OCI-LY7 (cell line): ENCODE measurements around the gene ARF4. TPM values are rescaled to one million over a fixed set of nuclear protein-coding genes. Genes with fewer than 3 reads are reported as not detected.
"Not testable (repeated sequence)": the region's sequence is repeated elsewhere in the genome, so short reads cannot be mapped to it uniquely, and the experiment has no call there.

Experiments used
- BruUV-seq: library from RNA; stranded (reverse); fragments of 400-500 nt; replicated peaks from 2 replicates; lab custom pipeline; 2021; lab: Mats Ljungman, UMichigan
- CTCF ChIA-PET: fragments of 300-600 bp; sonication (Branson Sonifier 250); formaldehyde crosslinking; loops from one replicate; lab custom pipeline; 2022; ENCODE audit warnings: antibody characterized with exemption; ENCODE audit not compliant: unreplicated experiment; lab: Charles Lee
- POLR2A ChIA-PET: fragments of 300-600 bp; sonication (Branson Sonifier 250); formaldehyde crosslinking; loops from one replicate; lab custom pipeline; 2022; ENCODE audit warnings: antibody characterized with exemption; lab: Charles Lee
- DNase-seq: peaks from one replicate; pipeline ENCODE4 v3.0.0-alpha.2; 2015; ENCODE audit warnings: low spot score
- H2AFZ ChIP-seq: fragments of 200-600 bp; sonication (generic), shearing (Covaris generic); 2 replicates; pipeline ENCODE4 v1.6.1; 2014; ENCODE audit warnings: mild to moderate bottlenecking, antibody characterized with exemption, low read length, moderate library complexity
- H3K27ac ChIP-seq: fragments of 200-600 bp; sonication (generic); 2 replicates; pipeline ENCODE4 v1.5.1; 2014; ENCODE audit warnings: mixed run types, low read depth, mild to moderate bottlenecking, moderate library complexity, low read length, inconsistent platforms; ENCODE audit not compliant: poor library complexity, severe bottlenecking
- H3K36me3 ChIP-seq: fragments of 200-600 bp; sonication (generic); 2 replicates; pipeline ENCODE4 v1.6.1; 2014; ENCODE audit warnings: mild to moderate bottlenecking, antibody characterized with exemption, low read length, moderate library complexity, mixed read lengths; ENCODE audit not compliant: insufficient read depth
- H3K4me1 ChIP-seq: fragments of 200-600 bp; sonication (generic); 2 replicates; pipeline ENCODE4 v1.5.1; 2014; ENCODE audit warnings: mild to moderate bottlenecking, low read length; ENCODE audit not compliant: insufficient read depth, poor library complexity, severe bottlenecking
- H3K4me2 ChIP-seq: fragments of 200-600 bp; sonication (generic); 2 replicates; pipeline ENCODE4 v1.6.1; 2014; ENCODE audit warnings: mild to moderate bottlenecking, low read length
- H3K4me3 ChIP-seq: fragments of 200-600 bp; sonication (generic); 2 replicates; pipeline ENCODE4 v1.5.1; 2014; ENCODE audit warnings: mild to moderate bottlenecking, low read depth, low read length; ENCODE audit not compliant: poor library complexity, severe bottlenecking
- H3K79me2 ChIP-seq: fragments of 200-600 bp; sonication (generic); 2 replicates; pipeline ENCODE4 v1.6.1; 2016; ENCODE audit warnings: low read depth, mild to moderate bottlenecking, low read length, moderate library complexity, mixed read lengths; ENCODE audit not compliant: insufficient read depth
- H3K9me2 ChIP-seq: fragments of 200-600 bp; sonication (generic); 2 replicates; pipeline ENCODE4 v1.6.1; 2016; ENCODE audit warnings: mild to moderate bottlenecking, low read length, mixed read lengths; ENCODE audit not compliant: insufficient read depth
- H3K9me3 ChIP-seq: fragments of 200-600 bp; sonication (generic); 2 replicates; pipeline ENCODE4 v1.6.1; 2014; ENCODE audit warnings: mild to moderate bottlenecking, mixed run types, low read length, mixed read lengths
- H4K20me1 ChIP-seq: fragments of 200-600 bp; sonication (generic); 2 replicates; pipeline ENCODE4 v1.6.1; 2014; ENCODE audit warnings: mild to moderate bottlenecking, antibody characterized with exemption, low read length, moderate library complexity, mixed read lengths; ENCODE audit not compliant: insufficient read depth
- CTCF ChIP-seq: fragments of 200-600 bp; sonication (generic); conservative IDR thresholded peaks from 2 replicates; pipeline ENCODE4 v1.5.1; 2014; ENCODE audit warnings: mild to moderate bottlenecking, antibody characterized with exemption, low read length, moderate library complexity, mixed read lengths
- EZH2phosphoT487 ChIP-seq: fragments of 200-600 bp; sonication (generic); IDR thresholded peaks from 2 replicates; pipeline ENCODE4 v1.6.1; 2018; ENCODE audit warnings: low read depth, borderline replicate concordance, mild to moderate bottlenecking, mixed run types, antibody characterized with exemption, low read length, moderate library complexity, mixed read lengths
- intact Hi-C: fragments of 100-400 bp; cut with micrococcal nuclease; formaldehyde crosslinking; loops from one replicate; pipeline ENCODE4 v1.10.0; 2022; ENCODE audit not compliant: unreplicated experiment
- total RNA-seq, 2 experiments: library from RNA; depleted of rRNA in 1 of 2; stranded (reverse); fragments of >200 nt in 1 of 2; shearing (Covaris generic) in 1 of 2; gene quantifications; 2 replicates each; pipeline ENCODE4 v1.2.3, GENCODE V29; 2014 to 2022

ARF4 gene
- total RNA-seq, 2 experiments from 2014 or later: 34.9 to 58.0 TPM

GRCh38 chr3:57617739-57618138 lies 20.6 kb upstream of the ARF4 start:
- ChIA-PET POLR2A (no interaction called here), CTCF (no interaction called here)
- H4K20me1 ChIP-seq: no peaks in the 10 kb centered on the region
- no peak for TF ChIP-seq EZH2phosphoT487
- no peak for TF ChIP-seq CTCF
- no peak overlapping the region for H2AFZ ChIP-seq
- DNase-seq: no peak
- no peak overlapping the region for H3K4me2 ChIP-seq
- no peak overlapping the region for H3K27ac ChIP-seq
- peaks cover 7% of the 10 kb centered on the region for H3K36me3 ChIP-seq
- no peaks in the 10 kb centered on the region for H3K4me1 ChIP-seq
- H3K79me2 ChIP-seq: no peaks in the 10 kb centered on the region
- no peaks in the 10 kb centered on the region for H3K9me3 ChIP-seq
- intact Hi-C loops: no loop called here
- BruUV-seq: no TSS peak
- no peaks in the 10 kb centered on the region for H3K9me2 ChIP-seq
- no peak overlapping the region for H3K4me3 ChIP-seq

- Histone ChIP-seq H3K4me3 (no peak overlapping the region), H3K4me1 (no peaks in the 10 kb centered on the region), H3K36me3 (no peaks in the 10 kb centered on the region; the same call in 1 of the 2 replicates), H3K4me2 (no peak overlapping the region), H4K20me1 (no peaks in the 10 kb centered on the region), H2AFZ (no peak overlapping the region), H3K9me3 (no peaks in the 10 kb centered on the region), H3K27ac (no peak overlapping the region), H3K9me2 (no peaks in the 10 kb centered on the region), H3K79me2 (no peaks in the 10 kb centered on the region)
- POLR2A ChIA-PET: interaction anchor here (1.3 kb wide), 1 partner anchor 61 kb away, joined by 3 read pairs; the partner anchor contains the start of gene PDE12
- CTCF ChIA-PET: interaction anchor here (0.6 kb wide), 1 partner anchor 562 kb away, joined by 3 read pairs; no protein-coding TSS in a partner anchor
- BruUV-seq: no TSS peak
- DNase-seq: no peak
- no peak for TF ChIP-seq EZH2phosphoT487
- TF ChIP-seq CTCF: no peak
- intact Hi-C loops: no loop called here
Observed at GRCh38 chr3:57616233-57616632, 19.1 kb upstream of the ARF4 start.

GRCh38 chr3:57611870-57612269 lies 14.7 kb upstream of the ARF4 start:
- H3K27ac ChIP-seq, H3K79me2 ChIP-seq, H3K9me3 ChIP-seq, DNase-seq, BruUV-seq, H2AFZ ChIP-seq, H3K4me1 ChIP-seq, intact Hi-C loops, H3K9me2 ChIP-seq, H3K4me2 ChIP-seq, H3K4me3 ChIP-seq, CTCF ChIA-PET, H3K36me3 ChIP-seq, H4K20me1 ChIP-seq: not testable (repeated sequence)
- POLR2A ChIA-PET: interaction anchor here (0.6 kb wide), 1 partner anchor 535 kb away, joined by 3 read pairs; no protein-coding TSS in a partner anchor
